Prostate gland (tissue), 2 donors: Measurements from ENCODE around the gene ITM2C.

Source experiments
- POLR2A ChIP-seq: fragments of 450-650 bp; IDR thresholded peaks from one replicate; pipeline ENCODE4 v1.6.1; 2016; ENCODE audit warnings: antibody characterized with exemption, mild to moderate bottlenecking
- POLR2AphosphoS5 ChIP-seq: sonication (generic); formaldehyde crosslinking; IDR thresholded peaks from one replicate; pipeline ENCODE4 v1.6.1; 2017; ENCODE audit warnings: antibody characterized with exemption
- TF ChIP-seq, protein P1 (sequence below), 4 experiments: fragments of 200-600 bp in 2 of 4; fragments of 450-650 bp in 2 of 4; sonication (generic) in 2 of 4; IDR thresholded peaks; 1 replicate in 3 of 4; 2 replicates in 1 of 4; pipeline ENCODE4 v1.5.1; 2016 to 2019; ENCODE audit warnings: antibody characterized with exemption in 4 of 4, mild to moderate bottlenecking in 2 of 4, moderate library complexity in 2 of 4

DNA sequence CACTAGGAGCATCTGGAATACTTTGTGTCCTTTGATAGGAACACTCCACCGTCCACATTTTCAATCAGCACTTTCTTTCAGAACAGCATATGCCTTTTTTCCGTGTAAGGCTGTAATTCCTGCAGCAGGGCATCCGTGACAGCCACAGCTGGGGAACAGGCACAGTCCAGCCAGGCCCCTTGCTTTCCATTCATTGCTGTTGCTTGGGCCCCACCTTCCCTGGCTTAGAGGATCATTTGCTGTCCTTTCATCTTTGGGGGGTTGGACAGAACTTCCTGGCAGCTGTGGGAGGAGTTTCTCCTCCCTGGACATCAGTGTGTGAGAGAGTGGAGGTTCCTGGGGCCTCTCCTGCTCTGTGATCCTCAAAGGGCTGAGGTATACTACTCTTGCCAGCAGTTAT is 49.7 kb upstream of the ITM2C start:
- TF ChIP-seq POLR2A = no peak
- TF ChIP-seq, protein P1, sequence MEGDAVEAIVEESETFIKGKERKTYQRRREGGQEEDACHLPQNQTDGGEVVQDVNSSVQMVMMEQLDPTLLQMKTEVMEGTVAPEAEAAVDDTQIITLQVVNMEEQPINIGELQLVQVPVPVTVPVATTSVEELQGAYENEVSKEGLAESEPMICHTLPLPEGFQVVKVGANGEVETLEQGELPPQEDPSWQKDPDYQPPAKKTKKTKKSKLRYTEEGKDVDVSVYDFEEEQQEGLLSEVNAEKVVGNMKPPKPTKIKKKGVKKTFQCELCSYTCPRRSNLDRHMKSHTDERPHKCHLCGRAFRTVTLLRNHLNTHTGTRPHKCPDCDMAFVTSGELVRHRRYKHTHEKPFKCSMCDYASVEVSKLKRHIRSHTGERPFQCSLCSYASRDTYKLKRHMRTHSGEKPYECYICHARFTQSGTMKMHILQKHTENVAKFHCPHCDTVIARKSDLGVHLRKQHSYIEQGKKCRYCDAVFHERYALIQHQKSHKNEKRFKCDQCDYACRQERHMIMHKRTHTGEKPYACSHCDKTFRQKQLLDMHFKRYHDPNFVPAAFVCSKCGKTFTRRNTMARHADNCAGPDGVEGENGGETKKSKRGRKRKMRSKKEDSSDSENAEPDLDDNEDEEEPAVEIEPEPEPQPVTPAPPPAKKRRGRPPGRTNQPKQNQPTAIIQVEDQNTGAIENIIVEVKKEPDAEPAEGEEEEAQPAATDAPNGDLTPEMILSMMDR (IDR thresholded peaks at IDR 0.05) = no peak
- TF ChIP-seq POLR2AphosphoS5 = no peak
